ENCODE measurements around the gene ABCC8. TPM values are rescaled to one million over a fixed set of nuclear protein-coding genes. Genes with fewer than 3 reads are reported as not detected.

The ABCC8 gene
- total and polyA plus RNA-seq, 2 of the 8 experiments (the other 6 are each of a cell fraction or from before 2014, with no cell fraction given), result 3.7 to 4.9 TPM

GRCh38 chr11:17387811-17388210 is 88.8 kb downstream of the ABCC8 start (continued):
- TF ChIP-seq ATF2 (IDR thresholded peaks at IDR 0.05; ENCODE audit: low read length), result no peak
- no peak for TF ChIP-seq KDM1A (IDR thresholded peaks at IDR 0.05; ENCODE audit: borderline replicate concordance, low read length)
